ENCODE measurements around the gene DOCK3.

DNA sequence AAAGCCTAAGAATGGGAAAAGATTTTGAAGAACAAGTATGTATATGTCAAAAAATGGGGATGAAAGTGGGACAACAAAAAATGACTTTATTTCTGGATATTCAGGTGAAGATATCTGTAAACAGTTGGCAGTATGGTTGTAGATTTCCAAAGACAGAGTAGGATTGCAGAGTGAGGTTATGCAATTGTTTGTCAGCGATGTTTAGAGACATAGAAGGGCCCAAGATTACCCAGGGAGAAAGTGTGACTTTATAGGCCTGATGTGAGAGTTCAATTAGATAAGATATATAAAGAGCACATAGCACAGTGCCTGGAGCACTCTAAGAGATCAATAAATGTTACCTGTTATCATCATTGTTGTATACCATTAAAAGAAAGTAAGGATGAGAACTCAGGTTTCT, 319.8 kb downstream of the DOCK3 start:
- TF ChIP-seq, protein P1, sequence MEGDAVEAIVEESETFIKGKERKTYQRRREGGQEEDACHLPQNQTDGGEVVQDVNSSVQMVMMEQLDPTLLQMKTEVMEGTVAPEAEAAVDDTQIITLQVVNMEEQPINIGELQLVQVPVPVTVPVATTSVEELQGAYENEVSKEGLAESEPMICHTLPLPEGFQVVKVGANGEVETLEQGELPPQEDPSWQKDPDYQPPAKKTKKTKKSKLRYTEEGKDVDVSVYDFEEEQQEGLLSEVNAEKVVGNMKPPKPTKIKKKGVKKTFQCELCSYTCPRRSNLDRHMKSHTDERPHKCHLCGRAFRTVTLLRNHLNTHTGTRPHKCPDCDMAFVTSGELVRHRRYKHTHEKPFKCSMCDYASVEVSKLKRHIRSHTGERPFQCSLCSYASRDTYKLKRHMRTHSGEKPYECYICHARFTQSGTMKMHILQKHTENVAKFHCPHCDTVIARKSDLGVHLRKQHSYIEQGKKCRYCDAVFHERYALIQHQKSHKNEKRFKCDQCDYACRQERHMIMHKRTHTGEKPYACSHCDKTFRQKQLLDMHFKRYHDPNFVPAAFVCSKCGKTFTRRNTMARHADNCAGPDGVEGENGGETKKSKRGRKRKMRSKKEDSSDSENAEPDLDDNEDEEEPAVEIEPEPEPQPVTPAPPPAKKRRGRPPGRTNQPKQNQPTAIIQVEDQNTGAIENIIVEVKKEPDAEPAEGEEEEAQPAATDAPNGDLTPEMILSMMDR (IDR thresholded peaks at IDR 0.05; ENCODE audit: low read depth, low read length, poor library complexity, severe bottlenecking) = no peak
- TF ChIP-seq EZH2phosphoT487 (IDR thresholded peaks at IDR 0.05; ENCODE audit: borderline replicate concordance, low read length) = no peak

Measured in DOHH2 (cell line).